Measurements from ENCODE around the gene ARHGEF10L.
A peak's percentile ranks its signal among the peaks of the same experiment; 100 is the strongest.
"Not testable (repeated sequence)": the region's sequence is repeated elsewhere in the genome, so short reads cannot be mapped to it uniquely, and the experiment has no call there.

ARHGEF10L gene

GRCh38 chr1:17616731-17617279 is 77.3 kb downstream of the ARHGEF10L start:
- no peak for DNase-seq

GRCh38 chr1:17617787-17618557 is 78.5 kb downstream of the ARHGEF10L start:
- DNase-seq: no peak

- DNase-seq: no peak
Observed at GRCh38 chr1:17618558-17619247, 79.2 kb downstream of the ARHGEF10L start.

GRCh38 chr1:17620448-17620847 is 81.0 kb downstream of the ARHGEF10L start:
- DNase-seq: no peak

- DNase-seq: no peak
Observed at GRCh38 chr1:17621691-17622090, 82.2 kb downstream of the ARHGEF10L start.

- no peak for DNase-seq
Observed at GRCh38 chr1:17622823-17623222, 83.3 kb downstream of the ARHGEF10L start.

GRCh38 chr1:17624611-17625233 is 85.2 kb downstream of the ARHGEF10L start:
- peak; percentile 38 for DNase-seq

GRCh38 chr1:17627239-17628052 is 87.9 kb downstream of the ARHGEF10L start:
- DNase-seq: peak; percentile 10

- DNase-seq: not testable (repeated sequence)
Observed at GRCh38 chr1:17629046-17629445, 89.5 kb downstream of the ARHGEF10L start.

- no peak for DNase-seq
Observed at GRCh38 chr1:17629460-17629859, 90.0 kb downstream of the ARHGEF10L start.

GRCh38 chr1:17630048-17630830 is 90.7 kb downstream of the ARHGEF10L start:
- DNase-seq: peak; percentile 15

- no peak for DNase-seq
Observed at GRCh38 chr1:17630986-17631385, 91.5 kb downstream of the ARHGEF10L start.

GRCh38 chr1:17631410-17631809 is 91.9 kb downstream of the ARHGEF10L start:
- DNase-seq: no peak

GRCh38 chr1:17632106-17632505 is 92.6 kb downstream of the ARHGEF10L start:
- no peak for DNase-seq

GRCh38 chr1:17632541-17633184 is 93.2 kb downstream of the ARHGEF10L start:
- no peak for DNase-seq

GRCh38 chr1:17633654-17634053 is 94.2 kb downstream of the ARHGEF10L start:
- DNase-seq: no peak

- DNase-seq: no peak
Observed at GRCh38 chr1:17635276-17635675, 95.8 kb downstream of the ARHGEF10L start.

- no peak for DNase-seq
Observed at GRCh38 chr1:17635811-17636210, 96.3 kb downstream of the ARHGEF10L start.

- no peak for DNase-seq
Observed at GRCh38 chr1:17636612-17637011, 97.1 kb downstream of the ARHGEF10L start.

- DNase-seq: no peak
Observed at GRCh38 chr1:17637055-17637454, 97.6 kb downstream of the ARHGEF10L start.

- no peak for DNase-seq
Observed at GRCh38 chr1:17639703-17640340, 100.3 kb downstream of the ARHGEF10L start.
